ENCODE measurements around the gene WDFY4.

WDFY4 gene

DNA sequence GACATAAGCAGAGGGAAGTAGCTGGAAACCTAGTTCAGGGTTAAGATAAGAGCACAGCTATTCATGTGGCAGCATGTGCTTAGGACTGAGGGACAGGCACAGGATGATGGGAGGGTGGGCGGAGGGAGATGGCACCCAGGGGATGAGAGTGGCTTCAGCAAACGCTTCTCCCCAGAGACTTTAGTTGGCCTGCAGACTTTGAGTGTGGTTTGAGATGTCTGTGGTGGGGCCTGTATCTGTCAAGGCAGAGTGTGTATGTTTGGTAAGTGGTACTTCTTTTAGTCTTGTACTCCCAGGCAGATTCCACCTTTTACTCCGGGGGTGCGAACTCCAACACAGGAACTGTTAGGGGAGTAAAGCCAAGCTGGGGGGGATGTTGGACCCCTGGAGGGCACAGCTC is 88.9 kb downstream of the WDFY4 start:
- DNase-seq: no peak

DNA sequence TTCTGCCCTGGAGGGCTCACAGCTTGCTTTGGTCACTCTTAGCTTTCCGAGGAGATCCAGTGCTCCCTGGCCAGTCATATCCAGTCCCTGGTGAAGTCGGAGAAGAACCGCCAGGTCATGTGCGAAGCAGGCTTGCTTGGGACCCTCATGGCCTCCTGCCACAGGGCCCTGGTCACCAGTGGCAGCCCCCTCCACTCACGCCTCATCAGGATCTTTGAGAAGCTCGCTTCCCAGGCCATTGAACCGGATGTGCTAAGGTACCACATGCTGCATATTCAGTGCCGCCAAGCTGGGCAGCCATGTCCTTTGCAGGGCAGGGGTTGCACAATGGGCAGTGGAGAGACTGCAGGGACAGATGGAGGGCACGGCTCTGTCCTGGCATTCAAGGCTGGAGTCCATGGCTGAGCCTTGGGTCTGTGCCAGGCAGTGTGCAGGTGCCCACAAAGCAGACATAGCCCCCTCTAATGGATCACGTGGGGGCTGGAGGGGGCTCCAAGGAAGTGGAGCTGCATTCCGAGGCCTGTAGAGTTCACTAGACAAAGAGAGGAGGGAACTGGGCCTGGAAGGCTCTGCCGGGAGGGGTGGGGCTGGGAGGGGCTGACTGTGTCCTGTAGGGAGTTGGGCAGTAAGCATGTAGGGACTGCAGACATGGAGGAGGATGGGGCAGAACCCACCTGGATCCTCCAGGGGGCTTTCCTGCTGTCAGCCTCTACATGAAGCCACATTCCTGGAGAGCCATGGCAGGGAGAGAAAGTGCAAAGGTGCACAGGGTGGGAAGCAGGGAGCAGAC is 89.9 kb downstream of the WDFY4 start:
- no peak for DNase-seq

DNA sequence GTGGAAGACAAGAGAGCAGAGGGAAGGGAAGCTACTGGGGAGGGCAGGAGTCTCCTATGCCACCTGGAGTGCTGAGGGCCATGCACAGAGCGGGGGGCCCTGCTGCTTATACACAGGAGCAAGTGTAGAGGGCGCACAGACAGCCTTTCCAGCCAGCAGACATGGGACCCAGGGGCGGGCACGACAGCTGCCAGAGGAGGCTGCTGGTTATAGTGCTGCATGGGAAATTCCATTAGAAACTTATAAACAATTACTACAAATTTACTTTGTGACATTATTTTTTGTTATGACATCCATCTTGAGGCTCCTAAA is 90.5 kb downstream of the WDFY4 start:
- DNase-seq: no peak

DNA sequence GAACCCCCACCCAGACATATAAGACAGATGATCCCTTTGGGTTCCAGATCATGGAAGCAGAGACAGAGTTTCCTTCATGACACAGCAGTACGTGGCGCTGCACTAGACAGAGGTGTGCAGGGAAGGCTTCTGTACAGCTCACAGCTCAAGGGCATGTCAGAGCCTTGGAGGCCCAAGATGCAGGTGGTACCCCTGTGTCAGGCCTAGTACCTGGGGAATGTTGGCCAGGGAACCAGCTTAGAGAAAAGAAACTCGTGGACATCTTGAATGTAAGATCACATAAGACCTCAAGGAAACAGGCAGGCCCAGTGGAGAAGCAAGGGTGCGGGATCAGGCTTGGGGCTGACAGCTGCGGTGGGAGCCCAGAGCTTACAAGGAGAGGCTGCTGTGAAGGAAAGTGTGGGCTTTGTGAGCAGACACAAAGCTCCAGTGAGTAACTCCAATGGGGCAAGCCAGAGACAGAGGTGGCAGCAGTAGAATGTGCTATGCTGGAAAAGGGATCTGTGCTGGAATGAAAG is 91.4 kb downstream of the WDFY4 start:
- no peak for DNase-seq

DNA sequence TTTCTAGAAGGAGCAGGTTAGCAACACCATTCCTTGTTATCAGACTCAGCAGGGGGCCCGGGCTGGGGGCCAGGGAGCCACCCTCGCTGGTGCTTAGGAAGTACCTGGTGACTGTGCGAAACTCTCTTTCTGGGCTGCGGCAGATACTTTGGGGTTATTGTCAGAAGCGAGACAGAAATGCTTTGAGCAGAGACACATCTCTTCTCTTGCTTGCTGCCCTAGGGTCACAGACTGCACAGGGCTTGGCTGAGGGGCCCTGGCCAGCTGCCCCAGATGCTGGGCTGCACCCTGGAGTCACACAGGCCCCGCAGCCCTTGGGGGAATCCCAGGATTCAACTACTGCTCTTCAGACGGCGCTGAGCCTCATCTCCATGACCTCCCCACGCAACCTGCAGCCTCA is 91.9 kb downstream of the WDFY4 start:
- DNase-seq: no peak

DNA sequence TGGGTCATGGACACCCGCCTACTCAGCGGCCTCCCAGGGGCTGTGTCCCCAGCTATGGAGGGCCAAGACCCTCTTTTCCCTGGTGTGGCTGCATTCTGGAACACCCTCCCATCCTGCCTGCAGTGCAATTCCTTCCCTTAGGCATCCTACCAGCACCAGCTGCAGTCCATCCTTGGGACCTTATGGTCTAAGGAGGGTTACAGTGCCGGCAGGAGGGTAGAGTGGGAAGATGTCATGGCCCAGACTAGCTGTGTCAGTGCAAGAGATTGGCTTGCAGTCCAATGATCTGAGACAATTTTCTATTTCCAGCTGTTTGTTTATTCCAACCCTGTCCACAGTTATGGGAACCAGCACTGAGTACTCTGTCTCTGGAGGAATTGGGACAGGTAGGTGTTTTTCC is 92.4 kb downstream of the WDFY4 start:
- no peak for DNase-seq

DNA sequence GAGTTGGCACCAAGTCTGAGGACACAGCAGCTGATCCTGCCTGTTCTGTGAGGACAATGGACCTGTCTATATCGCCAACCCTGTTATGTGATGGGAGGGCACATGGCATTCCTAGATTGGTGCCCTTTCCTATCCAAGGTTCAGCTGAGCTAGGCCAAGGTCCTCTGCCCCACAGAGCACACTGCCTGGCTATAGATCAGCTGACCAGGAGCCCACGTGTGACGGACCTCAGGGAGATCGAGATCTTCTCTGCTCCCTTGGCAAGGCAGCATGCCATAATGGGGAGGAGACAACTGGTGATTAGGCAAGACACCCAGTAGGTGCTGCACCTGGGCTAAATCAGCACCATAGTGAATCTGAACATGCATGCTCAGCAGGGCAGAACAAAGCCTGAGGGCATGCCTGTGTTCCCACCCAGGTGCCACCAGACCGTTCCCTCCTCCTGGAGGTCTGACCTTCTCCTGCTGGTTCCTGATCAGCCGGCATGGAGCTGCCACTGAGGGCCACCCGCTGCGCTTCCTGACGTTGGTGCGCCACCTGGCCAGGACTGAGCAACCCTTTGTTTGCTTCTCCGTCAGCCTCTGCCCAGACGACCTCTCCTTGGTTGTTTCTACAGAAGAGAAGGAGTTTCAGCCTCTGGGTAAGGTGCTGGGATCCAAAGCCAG is 93.7 kb downstream of the WDFY4 start:
- DNase-seq: no peak

DNA sequence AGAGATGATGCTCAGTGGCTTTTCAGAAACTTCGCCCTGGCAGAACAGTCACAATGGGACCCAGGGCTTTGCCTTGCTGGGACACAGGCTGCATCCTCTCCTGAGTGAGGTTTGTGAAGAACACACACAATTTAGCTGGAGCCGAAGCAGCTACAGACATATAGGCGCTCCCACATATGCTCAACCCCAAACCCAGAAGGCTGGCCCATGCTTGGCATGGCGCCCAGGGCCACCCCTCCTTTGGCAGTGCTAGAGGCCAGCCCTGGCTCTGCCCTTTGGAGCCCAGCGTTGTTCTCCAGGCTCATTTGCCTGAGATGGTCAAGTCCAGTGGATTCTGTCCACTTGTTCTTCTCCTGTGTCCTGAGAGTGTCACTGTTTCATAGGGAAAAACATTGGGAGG is 94.4 kb downstream of the WDFY4 start:
- no peak for DNase-seq

DNA sequence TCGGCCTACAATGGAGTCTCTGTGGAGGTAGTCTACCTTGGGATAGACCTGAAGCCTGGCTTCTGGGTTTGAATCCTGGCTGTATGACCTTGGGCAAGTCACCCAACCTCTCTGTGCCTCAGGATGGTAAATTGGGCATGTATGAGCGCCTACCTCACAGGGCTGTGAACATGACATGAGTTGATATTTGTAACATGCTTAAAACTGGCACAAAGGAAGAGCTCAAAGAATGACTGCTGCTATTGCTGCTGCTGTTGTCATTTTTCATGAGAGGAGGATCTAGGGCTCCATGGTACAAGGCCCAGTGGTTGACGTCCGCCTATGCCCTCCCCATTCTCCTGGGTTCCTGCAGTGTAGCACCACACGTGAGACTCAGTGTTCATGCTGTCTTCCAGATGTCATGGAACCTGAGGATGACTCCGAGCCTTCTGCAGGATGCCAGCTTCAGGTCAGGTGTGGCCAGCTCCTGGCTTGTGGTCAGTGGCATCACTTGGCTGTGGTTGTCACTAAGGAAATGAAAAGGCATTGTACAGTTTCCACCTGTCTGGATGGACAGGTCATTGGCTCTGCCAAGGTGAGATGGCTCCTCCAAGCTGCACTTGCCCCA is 95.0 kb downstream of the WDFY4 start:
- DNase-seq: no peak

DNA sequence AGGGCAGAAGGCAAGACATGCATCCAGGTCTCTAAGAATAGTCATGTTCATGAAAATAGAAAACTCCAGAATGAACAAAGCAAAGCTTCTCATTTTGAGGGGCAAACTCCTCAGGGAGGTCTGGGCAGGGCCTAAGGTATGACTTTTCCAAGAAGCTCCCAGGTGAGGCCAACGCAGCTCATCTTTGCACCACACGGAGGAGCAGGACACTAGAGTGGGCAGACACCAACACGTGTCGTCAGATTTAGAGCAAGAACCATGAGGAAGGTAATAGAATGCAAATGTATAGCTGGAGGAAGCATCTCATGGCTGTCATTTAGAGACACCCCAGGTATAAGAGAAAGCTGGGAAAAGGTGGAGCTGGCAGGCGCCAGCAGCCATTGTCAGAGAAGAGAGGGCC is 95.7 kb downstream of the WDFY4 start:
- no peak for DNase-seq

DNA sequence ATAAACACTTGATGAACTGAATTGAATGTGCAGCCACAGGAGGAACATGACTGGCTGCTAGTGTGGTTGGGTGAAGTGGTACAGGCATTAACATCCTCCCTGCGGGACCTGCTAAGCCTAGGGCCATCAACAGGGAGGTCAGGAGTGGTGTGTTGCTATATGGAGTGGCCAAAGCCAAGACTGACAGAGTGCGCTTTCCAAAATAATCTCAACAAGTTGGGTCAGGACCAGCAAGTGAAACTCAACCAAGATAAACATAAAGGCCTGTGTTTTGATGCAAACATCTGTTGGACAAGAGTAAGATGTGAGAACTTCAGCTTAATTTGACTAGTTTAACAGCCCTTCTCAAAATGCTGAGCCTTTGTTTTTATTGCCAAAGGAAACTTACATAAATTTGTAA is 97.7 kb downstream of the WDFY4 start:
- DNase-seq: no peak

DNA sequence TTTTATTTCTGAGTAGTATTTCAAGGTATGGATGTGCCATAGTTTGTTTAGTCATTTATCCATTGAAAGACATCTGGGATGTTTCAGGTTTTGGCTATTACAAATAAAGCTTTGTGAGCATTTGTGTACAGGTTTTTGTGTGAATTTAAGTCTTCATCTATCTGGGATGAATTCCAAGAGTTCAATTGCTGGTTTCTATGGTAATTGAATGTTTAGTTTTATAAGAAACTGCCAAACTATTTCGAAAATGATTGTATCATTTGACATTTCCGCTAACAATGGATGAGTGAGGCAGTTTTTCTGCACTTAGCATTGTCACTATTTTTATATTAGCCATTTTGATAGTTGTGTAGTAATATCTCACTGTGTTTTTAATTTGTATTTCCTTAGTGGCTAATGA is 99.4 kb downstream of the WDFY4 start:
- DNase-seq: no peak

DNA sequence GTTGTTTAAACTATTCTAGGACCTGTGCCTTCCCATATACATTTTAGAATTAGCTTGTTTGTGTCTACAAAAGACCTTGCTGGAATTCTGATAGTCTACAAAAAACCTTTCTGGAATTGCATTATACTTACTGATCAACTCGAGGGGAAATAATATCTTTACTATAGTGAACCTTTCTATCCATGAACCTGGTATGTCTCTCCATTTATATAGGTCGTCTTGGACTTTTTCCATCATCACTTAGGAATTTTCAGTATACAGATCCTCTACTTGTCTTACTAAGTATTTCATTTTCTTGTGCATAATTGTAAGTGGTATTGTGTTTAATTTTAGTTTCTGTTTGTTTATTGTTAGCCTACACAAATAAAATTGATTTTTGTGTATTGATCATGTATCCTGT is 101.1 kb downstream of the WDFY4 start:
- DNase-seq: no peak

DNA sequence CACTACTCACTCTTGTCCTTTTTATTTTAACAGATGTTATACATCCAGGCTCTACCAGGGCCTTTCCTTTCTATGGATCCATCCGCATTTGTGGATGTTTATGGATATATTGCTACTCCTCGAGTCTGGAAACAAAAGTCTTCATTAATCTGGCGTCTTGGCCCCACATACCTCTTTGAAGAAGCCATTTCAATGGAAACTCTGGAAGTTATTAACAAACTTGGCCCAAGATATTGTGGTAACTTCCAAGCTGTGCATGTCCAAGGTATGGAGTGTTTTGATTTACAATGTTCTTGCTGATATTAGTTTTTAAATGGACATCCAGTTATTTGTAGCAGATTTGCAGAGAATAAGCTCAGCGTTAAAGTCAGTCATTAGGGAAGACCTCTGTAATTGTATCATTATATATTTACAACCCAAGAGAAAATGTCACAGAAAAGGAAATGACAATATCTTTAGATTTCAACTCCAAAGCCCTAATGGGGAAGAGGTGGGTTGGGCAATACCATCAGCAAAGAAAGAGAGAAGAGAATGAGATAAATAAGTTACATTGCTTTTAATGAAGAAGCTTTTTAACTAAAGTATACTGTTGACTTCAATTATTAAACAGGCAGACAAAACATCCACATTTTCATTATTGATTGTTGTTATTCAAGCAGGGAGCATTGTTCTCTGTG is 102.1 kb downstream of the WDFY4 start:
- DNase-seq: no peak

DNA sequence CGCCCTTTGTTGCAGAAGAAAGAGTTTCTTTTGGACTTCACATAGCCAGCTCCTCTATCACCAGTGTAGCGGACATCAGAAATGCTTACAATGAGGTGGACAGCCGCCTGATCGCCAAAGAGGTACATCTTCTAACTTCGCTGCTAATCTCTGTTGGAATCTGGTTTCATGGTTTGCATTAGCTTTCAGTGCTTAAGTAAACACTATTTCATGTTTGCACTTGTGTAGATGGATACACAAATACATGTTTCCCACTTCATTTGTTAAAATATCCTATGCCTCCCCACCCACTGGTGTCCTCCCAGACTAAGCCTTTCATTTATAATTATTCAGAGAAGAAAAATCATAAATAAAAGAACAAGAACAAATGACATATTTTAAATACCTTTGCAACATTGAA is 103.9 kb downstream of the WDFY4 start:
- no peak for DNase-seq

DNA sequence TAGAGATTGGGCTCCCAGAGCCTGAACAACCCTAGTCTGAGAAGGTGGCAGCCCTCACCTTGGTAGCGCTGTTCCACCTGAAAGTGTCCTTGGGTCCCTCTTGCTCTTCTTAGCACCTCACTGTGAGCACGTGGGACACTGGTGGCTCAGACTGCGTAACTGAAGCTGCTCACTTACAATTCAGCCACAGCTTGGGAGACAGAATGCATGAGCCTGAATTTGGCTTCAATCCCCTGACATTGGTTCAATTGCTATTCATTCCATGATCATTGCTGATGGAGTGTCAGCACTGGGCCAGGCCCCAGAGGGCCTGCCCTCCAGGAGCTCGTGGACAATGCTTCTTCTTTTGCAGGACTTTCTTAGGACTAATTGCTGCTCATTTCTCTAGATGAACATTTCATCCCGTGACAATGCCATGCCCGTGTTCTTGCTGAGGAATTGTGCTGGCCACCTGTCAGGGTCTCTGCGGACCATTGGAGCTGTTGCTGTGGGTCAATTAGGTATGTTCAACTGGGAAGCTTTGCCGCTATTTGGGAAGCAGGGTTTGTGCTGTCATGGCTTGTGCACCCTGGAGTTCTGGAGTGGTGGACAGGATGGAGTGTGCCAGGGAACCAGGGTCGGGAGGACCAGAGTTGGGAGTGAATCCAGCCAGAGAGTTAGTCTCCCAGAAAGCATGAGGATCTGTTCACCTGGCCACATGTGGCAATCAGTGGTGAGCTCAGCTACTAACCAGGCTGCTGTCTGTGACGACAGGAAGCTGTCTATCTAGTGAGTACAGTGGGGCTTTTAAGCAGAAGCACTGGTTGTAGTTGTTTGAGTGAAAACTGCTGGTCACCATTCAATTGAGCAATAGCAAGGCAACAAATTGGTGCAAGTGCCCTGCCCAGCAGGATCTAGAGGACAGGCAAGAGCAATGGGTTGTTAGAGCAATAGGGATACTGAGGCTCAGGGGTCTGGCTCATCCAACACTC is 105.1 kb downstream of the WDFY4 start:
- no peak for DNase-seq

DNA sequence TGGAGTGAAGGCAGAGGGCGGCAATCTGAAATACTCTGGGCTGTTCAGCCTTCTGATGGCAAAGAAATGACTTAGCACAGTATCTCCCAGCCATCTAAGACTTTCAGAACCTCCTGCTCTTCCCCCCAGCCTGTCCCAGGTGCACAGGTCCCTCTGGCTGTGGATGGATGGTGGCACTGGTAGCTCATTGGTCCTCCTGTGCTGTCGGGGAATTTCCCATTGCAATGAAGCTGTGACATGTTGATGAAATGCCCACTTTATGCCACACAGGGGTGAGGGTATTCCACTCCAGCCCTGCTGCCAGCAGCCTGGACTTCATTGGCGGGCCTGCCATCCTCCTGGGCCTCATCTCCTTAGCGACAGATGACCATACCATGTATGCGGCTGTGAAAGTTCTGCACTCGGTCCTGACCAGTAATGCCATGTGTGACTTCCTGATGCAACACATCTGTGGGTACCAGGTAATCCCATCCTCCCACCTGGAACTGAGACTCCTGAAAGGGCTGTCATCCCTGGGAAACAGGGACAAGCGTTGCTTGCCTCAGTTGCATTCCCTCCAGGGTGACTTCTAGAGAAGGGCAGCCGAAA is 105.9 kb downstream of the WDFY4 start:
- no peak for DNase-seq

DNA sequence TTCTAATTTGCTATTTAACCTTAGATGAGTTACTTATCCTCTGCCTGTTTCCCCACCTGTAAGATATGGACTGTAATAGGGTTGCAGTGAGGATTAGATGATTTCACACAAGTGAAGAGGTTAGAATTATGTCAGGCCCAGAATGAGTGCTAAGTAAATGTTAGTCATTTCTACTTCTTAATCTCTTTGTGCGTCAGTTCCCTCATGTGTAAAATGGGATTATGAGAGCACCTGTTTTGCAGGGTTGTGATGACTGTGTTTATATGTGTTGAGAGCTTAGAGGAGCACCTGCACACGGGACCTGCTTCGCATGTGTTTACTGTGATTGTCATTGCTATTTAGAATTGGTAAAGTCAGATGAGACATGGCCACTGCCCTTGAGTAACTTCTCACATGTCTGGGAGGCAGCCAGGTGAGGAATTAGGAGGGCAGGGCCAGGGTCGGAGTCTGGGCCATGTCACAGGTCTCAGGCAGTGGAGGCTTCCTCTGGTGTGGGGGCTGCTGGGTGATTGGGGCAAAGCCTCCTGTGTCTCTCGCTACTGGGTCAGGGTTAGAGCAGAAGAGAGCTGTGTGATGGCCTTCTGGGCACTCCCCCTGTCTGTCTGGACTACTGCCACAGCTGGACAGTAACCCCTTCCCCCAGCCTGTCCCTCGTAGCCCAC is 106.7 kb downstream of the WDFY4 start:
- DNase-seq: no peak

DNA sequence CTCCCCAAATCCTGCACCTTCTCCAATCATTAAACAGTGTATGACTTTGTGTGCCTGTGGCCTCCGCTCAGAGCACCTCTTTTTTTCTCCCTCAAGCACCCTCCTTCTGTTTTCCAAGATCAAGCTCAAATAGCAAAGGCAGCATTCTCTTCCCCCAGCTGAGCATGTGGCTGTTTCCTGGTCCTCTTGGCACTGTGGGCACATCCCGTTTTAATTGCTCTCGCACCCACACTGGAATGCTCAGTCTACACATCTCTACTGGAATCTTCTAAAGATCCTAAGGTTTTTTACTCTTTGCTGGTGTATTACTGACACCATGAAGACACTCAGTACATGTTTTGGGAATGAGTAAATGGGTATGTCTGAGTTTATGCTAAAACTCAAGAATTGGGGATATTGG is 107.4 kb downstream of the WDFY4 start:
- no peak for DNase-seq

DNA sequence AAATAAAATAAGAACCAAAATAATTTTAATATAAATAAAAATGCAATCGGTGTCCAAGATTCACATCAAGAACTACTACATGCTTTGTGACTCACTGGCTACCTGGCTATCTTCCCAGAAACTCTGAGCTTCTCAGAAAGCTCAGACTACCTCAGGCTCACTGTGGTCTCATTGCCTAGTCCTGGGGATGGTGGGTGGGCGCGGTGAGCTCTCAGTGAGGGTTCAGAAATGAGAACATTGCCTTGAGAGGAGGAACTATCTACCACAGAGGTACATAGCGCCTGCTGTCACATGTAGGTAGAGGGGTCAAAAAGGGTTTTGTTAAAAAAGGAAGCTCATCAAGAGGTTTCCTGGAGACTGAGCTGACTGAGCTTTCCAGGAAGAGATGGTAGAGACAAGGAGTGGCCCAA is 108.0 kb downstream of the WDFY4 start:
- DNase-seq: peak; percentile 42

DNA sequence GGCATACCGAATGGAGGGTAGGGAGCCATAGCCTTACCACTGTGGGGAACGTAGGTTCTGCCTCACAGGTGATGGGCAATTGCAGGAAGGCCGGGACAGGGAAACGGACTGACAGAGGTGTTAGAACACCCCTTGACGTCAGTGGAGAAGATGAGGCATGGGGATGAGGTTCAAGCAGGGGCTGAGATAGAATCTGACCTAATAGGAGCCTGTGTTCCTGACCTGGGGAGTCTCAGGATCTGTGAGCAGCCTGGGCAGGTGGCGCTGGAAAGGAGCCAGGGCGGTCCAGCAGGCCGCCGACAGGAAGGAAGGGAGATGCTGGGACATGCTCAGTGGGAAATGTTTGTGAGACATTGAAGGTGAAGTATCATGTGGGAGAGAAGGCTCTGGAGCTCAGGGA is 109.4 kb downstream of the WDFY4 start:
- DNase-seq: no peak
